H7 (cell line): ENCODE data around the gene TSGA10IP. TPM values are rescaled to one million over a fixed set of nuclear protein-coding genes. Genes with fewer than 3 reads are reported as not detected.
A peak's percentile ranks its signal among the peaks of the same experiment; 100 is the strongest.

Source experiments
- DNase-seq: peaks from one replicate; pipeline ENCODE4 v3.0.0; 2012
- H3K27me3 ChIP-seq: 2 replicates; pipeline ENCODE4 v1.6.0; 2011; ENCODE audit warnings: mild to moderate bottlenecking, low read length; ENCODE audit not compliant: control insufficient read depth, insufficient read depth
- H3K36me3 ChIP-seq: replicated peaks from 2 replicates; pipeline ENCODE4 v1.5.1; 2011; ENCODE audit warnings: low read length; ENCODE audit not compliant: control insufficient read depth, insufficient read depth
- H3K4me3 ChIP-seq: 2 replicates; pipeline ENCODE4 v1.5.1; 2011; ENCODE audit warnings: low read depth, mild to moderate bottlenecking, control low read depth, low read length, moderate library complexity; ENCODE audit not compliant: insufficient read depth
- total RNA-seq: library from RNA; depleted of rRNA; stranded (reverse); fragments of >200 nt; shearing (Covaris generic); gene quantifications from 2 replicates; pipeline ENCODE4 v1.2.3, GENCODE V29; 2014

Gene TSGA10IP
- total RNA-seq, 1 experiment from 2014 or later: 1.7 TPM

- no peak for DNase-seq
- H3K4me3 ChIP-seq: no peak overlapping the region
- no peaks in the 10 kb centered on the region for H3K27me3 ChIP-seq
- no peaks in the 10 kb centered on the region; the same call in none of the 2 replicates for H3K36me3 ChIP-seq
Measured at GRCh38 chr11:65921876-65922275, 23.4 kb upstream of the TSGA10IP start.

DNA sequence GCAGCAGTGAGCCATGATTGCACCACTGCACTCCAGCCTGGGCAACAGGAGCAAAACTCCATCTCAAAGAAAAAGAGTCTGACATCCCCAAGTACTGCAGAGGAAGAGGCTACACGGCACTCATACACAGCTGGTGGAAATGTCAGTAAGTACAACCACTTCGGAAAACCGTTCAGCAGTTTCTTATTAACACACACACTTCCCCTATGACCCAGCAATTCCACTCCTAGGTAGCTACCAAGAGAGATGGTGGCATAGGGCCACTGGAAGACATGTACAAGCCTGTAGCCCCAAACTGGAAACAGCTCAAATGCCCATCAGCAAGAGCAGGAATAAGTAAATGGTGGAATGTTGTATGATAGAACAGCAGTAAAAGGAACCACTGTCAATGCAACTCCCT lies 22.7 kb upstream of the TSGA10IP start:
- DNase-seq: no peak
- no peaks in the 10 kb centered on the region; the same call in none of the 2 replicates for H3K36me3 ChIP-seq
- H3K27me3 ChIP-seq: no peaks in the 10 kb centered on the region
- no peak overlapping the region for H3K4me3 ChIP-seq

- no peaks in the 10 kb centered on the region for H3K27me3 ChIP-seq
- no peaks in the 10 kb centered on the region; the same call in none of the 2 replicates for H3K36me3 ChIP-seq
- DNase-seq: no peak
- H3K4me3 ChIP-seq: no peak overlapping the region
Measured at GRCh38 chr11:65925397-65925796, 19.9 kb upstream of the TSGA10IP start.

DNA sequence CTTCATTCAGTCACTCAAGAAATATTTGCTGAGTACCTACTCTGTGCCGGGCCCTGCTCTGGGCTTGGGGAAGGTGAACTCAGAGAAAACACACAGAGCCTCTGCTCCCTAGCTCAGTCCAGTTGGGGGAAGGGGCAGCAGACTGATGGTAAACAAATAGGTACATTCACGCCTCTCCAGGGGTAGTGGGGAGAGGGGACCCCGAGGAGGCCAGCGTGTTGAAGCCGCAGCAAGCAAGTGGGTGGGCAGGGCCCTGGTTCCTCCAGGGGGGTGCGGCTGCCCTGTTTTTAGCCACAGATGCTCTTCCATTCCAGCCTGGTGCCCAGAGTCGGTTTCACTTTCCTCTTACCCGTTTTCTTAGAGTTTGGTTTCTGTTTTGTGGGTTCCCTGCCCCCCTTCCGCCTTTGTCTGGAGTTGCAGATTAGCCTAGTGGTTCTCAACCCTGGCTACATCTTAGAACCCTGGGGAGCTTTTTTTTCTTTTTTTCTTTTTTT lies 17.3 kb upstream of the TSGA10IP start:
- DNase-seq: peak; percentile 62
- no peaks in the 10 kb centered on the region for H3K36me3 ChIP-seq
- no peak overlapping the region for H3K4me3 ChIP-seq
- no peaks in the 10 kb centered on the region for H3K27me3 ChIP-seq

GRCh38 chr11:65928667-65929066 lies 16.6 kb upstream of the TSGA10IP start:
- no peak overlapping the region for H3K4me3 ChIP-seq
- DNase-seq: no peak
- H3K36me3 ChIP-seq: no peaks in the 10 kb centered on the region
- H3K27me3 ChIP-seq: no peaks in the 10 kb centered on the region

DNA sequence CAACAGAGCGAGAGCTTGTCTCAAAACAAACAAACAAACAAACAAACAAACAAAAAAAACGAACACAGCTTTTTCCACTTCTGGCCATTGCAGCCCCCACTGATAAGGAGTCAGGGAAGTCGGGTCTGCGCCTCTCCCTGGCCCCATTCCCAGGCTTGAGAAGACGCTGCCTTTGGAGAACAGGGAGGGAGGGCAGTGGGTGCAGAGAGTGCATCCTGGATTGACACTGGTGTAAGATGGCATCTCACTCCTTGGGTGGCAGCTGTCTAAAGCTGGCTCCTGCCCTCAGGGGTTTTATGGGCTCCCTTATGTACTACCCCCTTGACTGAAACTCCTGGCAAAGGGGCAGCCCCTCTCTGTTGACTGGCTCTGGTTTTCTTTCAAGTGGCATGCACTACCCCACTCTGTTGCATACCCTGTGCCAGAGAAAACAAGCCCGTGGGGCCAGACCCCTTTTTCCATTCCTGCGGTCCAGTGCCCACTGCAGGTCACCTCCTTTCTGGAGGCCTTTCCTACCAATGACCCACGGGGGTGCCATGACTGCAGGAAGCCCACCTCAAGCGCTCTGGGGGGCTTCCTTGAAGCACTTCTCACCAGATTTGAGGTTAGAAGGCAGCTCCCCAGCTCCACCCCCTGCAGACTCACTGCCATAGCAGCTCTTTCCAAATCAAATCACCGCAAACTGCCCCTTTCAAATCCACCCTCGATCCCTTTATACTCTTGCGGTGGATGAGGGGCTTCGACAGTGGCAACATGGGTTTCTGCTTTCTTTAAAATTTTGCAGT lies 13.3 kb upstream of the TSGA10IP start:
- Histone ChIP-seq H3K36me3 (no peaks in the 10 kb centered on the region), H3K27me3 (no peaks in the 10 kb centered on the region), H3K4me3 (no peak overlapping the region)
- DNase-seq: peak; percentile 60

DNA sequence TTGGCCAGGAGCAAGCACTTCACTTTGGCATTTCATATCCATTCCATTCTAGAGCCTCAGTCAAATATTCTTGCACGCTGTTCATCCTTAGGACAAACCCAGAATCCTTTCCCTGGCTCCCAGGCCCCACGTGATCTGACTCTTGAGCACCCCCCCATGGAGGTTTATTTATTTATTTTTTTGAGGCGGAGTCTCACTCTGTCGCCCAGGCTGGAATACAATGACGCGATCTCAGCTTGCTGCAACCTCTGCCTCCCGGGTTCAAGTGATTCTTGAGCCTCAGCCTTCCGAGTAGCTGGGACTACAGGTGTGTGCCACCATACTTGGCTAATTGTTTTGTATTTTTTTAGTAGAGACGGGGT lies 12.7 kb upstream of the TSGA10IP start:
- Histone ChIP-seq H3K36me3 (no peaks in the 10 kb centered on the region), H3K27me3 (no peaks in the 10 kb centered on the region), H3K4me3 (no peak overlapping the region)
- DNase-seq: peak; percentile 72

GRCh38 chr11:65934014-65934413 lies 11.3 kb upstream of the TSGA10IP start:
- Histone ChIP-seq H3K27me3 (no peaks in the 10 kb centered on the region), H3K36me3 (no peaks in the 10 kb centered on the region), H3K4me3 (no peak overlapping the region)
- DNase-seq: no peak

GRCh38 chr11:65937766-65938165 lies 7.5 kb upstream of the TSGA10IP start:
- Histone ChIP-seq H3K27me3 (no peaks in the 10 kb centered on the region; the same call in 1 of the 2 replicates), H3K36me3 (no peaks in the 10 kb centered on the region), H3K4me3 (no peak overlapping the region)
- no peak for DNase-seq

DNA sequence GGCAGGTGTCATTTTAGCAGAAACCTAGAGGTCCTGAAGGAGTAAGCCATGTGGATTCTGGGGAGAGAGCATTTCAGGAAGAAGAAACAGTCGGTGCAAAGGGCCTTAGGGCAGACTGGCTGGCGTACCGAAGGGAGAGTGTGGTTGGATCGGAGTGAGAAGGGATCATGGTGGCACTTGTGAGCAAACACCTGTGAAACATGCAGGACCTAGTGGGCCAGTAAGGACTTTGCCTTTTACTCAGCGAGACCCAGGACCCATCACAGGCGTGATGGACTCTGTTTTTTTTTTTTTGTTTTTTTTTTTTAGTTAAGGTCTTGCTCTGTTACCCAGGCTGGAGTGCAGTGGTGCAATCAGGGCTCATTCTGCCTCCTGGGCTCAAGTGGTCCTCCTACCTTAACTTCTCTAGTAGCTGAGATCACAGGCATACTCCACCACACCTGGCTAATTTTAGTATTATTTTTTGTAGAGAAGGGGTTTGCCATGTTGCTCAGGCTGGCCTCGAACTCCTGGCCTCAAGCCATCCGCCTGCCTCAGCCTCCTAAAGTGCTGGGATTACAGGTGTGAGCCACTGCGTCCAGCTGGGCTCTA lies 3.5 kb upstream of the TSGA10IP start:
- Histone ChIP-seq H3K27me3 (no peaks in the 10 kb centered on the region; the same call in 1 of the 2 replicates), H3K36me3 (no peaks in the 10 kb centered on the region), H3K4me3 (no peak overlapping the region)
- DNase-seq: no peak

DNA sequence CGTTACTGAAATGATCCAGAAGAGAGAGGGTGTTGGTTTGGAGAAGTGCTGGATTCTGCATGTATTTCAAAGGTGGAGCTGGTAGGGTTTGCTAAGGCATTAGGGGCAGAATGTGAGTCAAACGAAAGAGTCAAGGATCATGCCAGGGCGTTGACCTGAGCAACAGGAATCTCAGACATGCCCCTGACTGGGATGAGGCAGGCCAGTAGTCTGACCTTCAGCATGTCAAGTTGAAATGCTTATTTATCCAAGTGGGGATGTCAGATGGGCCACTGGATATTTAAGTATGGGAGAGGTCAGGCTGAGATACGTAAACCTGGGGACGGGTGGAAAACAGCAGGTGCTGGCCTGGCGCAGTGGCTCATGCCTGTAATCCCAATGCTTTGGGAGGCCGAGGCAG lies 2.7 kb upstream of the TSGA10IP start:
- DNase-seq: no peak
- H3K36me3 ChIP-seq: no peaks in the 10 kb centered on the region
- no peaks in the 10 kb centered on the region; the same call in 1 of the 2 replicates for H3K27me3 ChIP-seq
- H3K4me3 ChIP-seq: no peak overlapping the region

- no peak for DNase-seq
- no peaks in the 10 kb centered on the region; the same call in 1 of the 2 replicates for H3K27me3 ChIP-seq
- no peak overlapping the region for H3K4me3 ChIP-seq
- no peaks in the 10 kb centered on the region for H3K36me3 ChIP-seq
Measured at GRCh38 chr11:65944191-65944590, 1.1 kb upstream of the TSGA10IP start.

DNA sequence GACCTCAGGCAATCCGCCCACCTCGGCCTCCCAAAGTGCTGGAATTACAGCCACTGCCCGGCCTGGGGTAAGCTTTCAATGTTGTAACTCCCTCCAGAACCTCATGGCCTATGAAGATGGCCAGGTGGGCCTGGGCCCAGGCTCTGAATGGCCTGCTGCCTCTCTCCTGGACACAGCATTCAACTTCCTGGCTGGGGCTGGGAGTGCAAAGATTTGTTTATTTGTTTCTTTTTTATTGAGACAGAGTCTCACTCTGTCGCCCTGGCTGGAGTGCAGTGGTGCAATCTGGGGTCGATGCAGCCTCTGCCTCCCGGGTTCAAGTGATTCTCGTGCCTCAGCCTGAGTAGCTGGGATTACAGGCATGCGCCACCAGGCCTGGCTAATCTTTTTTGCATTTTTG lies 513 bp upstream of the TSGA10IP start:
- Histone ChIP-seq H3K4me3 (no peak overlapping the region), H3K36me3 (no peaks in the 10 kb centered on the region), H3K27me3 (no peaks in the 10 kb centered on the region; the same call in 1 of the 2 replicates)
- DNase-seq: no peak

DNA sequence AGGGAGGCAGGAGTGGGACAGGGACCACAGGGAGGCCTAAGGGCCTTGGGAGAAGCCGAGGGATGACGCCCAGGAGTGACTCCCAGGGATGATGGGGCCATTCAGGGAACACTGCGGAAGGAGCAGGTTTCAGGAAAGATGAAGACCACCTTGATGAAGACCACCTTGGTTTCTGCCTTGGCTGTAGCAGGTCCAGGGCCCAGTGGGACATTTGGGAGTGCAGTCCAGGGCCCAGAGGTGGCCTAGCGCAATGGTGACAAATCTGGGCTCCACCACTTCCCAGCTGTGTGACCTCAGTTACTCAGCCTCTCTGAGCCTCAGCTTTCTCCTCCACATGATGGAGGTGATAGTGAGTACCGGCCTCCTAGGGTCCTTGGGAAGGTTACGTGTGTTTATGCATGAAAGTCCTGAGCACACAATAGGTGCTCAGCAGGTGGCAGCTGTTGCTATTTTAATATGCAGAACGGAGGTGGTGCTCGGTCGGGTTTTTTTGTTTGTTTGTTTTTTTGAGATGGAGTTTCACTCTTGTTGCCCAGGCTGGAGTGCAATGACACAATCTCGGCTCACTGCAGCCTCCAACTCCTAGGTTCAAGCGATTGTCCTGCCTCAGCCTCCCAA lies 770 bp downstream of the TSGA10IP start:
- Histone ChIP-seq H3K4me3 (peak overlapping the region; percentile 12; the same call in 1 of the 2 replicates), H3K36me3 (no peaks in the 10 kb centered on the region), H3K27me3 (no peaks in the 10 kb centered on the region; the same call in 1 of the 2 replicates)
- peak; percentile 80 for DNase-seq

DNA sequence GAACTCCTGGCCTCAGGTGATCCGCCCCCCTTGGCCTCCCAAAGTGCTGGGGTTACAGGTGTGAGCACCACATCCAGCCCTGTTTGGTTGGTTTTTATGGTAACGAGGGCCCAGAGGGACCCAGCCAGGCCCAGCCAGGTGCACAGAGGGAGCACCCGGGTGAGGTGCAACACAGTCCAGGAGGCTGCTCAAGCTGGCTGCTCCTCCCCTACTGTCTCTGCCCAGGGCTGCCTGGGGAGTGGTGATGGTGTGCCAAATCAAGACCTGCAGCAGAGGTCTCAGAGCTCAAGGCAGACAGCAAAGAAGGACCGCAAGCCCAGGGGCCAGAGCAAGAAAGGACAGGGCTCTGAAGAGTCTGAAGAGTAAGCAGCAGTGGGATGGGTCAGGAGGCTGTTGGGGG lies 1.4 kb downstream of the TSGA10IP start:
- peak; percentile 65 for DNase-seq
- Histone ChIP-seq H3K36me3 (no peaks in the 10 kb centered on the region), H3K4me3 (no peak overlapping the region), H3K27me3 (no peaks in the 10 kb centered on the region; the same call in 1 of the 2 replicates)
